GM23338 (cell line): ENCODE data around the gene RICTOR. TPM values are rescaled to one million over a fixed set of nuclear protein-coding genes. Genes with fewer than 3 reads are reported as not detected.

ENCODE experiments used
- ATAC-seq: fragments of 200-7000 bp; cut with Tn5 transposase; 3 replicates; pipeline ENCODE4 v1.9.1; 2020
- DNase-seq: peaks from one replicate; pipeline ENCODE4 v3.0.0-alpha.2; 2015; ENCODE audit warnings: low spot score
- H2AFZ ChIP-seq: fragments of 200-600 bp; sonication (generic); 2 replicates; pipeline ENCODE4 v1.8.0; 2016; ENCODE audit warnings: antibody characterized with exemption, mild to moderate bottlenecking, moderate library complexity
- H3F3A ChIP-seq: fragments of 200-600 bp; sonication (generic); replicated peaks from 2 replicates; pipeline ENCODE4 v1.8.0; 2017; ENCODE audit warnings: antibody characterized with exemption, mixed run types, low read depth
- H3K27ac ChIP-seq: fragments of 200-600 bp; sonication (generic); 2 replicates; pipeline ENCODE4 v1.6.1; 2016; ENCODE audit warnings: low read depth
- H3K27me3 ChIP-seq: fragments of 200-600 bp; sonication (generic); 2 replicates; pipeline ENCODE4 v1.8.0; 2016; ENCODE audit warnings: mild to moderate bottlenecking, mixed run types, moderate library complexity; ENCODE audit not compliant: insufficient read depth
- H3K36me3 ChIP-seq: fragments of 200-600 bp; sonication (generic); 2 replicates; pipeline ENCODE4 v1.8.0; 2016; ENCODE audit warnings: mild to moderate bottlenecking; ENCODE audit not compliant: insufficient read depth
- H3K4me1 ChIP-seq: fragments of 200-600 bp; sonication (generic); 2 replicates; pipeline ENCODE4 v1.8.0; 2016; ENCODE audit warnings: mild to moderate bottlenecking, moderate library complexity; ENCODE audit not compliant: insufficient read depth
- H3K4me2 ChIP-seq: fragments of 200-600 bp; sonication (generic); 2 replicates; pipeline ENCODE4 v1.7.1; 2017; ENCODE audit warnings: mixed run types
- H3K4me3 ChIP-seq: fragments of 200-600 bp; sonication (generic); 2 replicates; pipeline ENCODE4 v1.6.1; 2016; ENCODE audit warnings: mixed run types
- H3K79me2 ChIP-seq: fragments of 200-600 bp; sonication (generic); replicated peaks from 2 replicates; pipeline ENCODE4 v1.8.0; 2017; ENCODE audit warnings: mild to moderate bottlenecking; ENCODE audit not compliant: insufficient read depth
- H3K9me2 ChIP-seq: fragments of 200-600 bp; sonication (generic); 2 replicates; pipeline ENCODE4 v1.8.0; 2017; ENCODE audit not compliant: insufficient read depth
- H4K20me1 ChIP-seq: fragments of 200-600 bp; sonication (generic); replicated peaks from 2 replicates; pipeline ENCODE4 v1.8.0; 2017; ENCODE audit warnings: mild to moderate bottlenecking; ENCODE audit not compliant: insufficient read depth
- H3K27ac Mint-ChIP-seq: 2 replicates; pipeline ENCODE4 v1.8.0; 2020; ENCODE audit warnings: inconsistent platforms, mild to moderate bottlenecking, moderate library complexity, mixed read lengths
- H3K27me3 Mint-ChIP-seq: 3 replicates; pipeline ENCODE4 v1.8.0; 2022; ENCODE audit warnings: low read depth, mild to moderate bottlenecking, moderate library complexity, mixed read lengths, inconsistent platforms; ENCODE audit not compliant: insufficient read depth, poor library complexity
- H3K36me3 Mint-ChIP-seq: 3 replicates; pipeline ENCODE4 v1.8.0; 2021; ENCODE audit warnings: low read depth, mild to moderate bottlenecking, inconsistent platforms, moderate library complexity, mixed read lengths
- H3K4me1 Mint-ChIP-seq: 3 replicates; pipeline ENCODE4 v1.8.0; 2020; ENCODE audit warnings: mild to moderate bottlenecking, inconsistent platforms, mixed read lengths
- H3K4me3 Mint-ChIP-seq: 3 replicates; pipeline ENCODE4 v1.8.0; 2021; ENCODE audit warnings: moderate library complexity, mild to moderate bottlenecking, inconsistent platforms, mixed read lengths
- H3K9me3 Mint-ChIP-seq: 3 replicates; pipeline ENCODE4 v1.8.0; 2020; ENCODE audit warnings: moderate library complexity, mild to moderate bottlenecking, inconsistent platforms, mixed read lengths
- CREB1 ChIP-seq: fragments of 250-450 bp; sonication (Bioruptor Pico); IDR thresholded peaks from 2 replicates; pipeline ENCODE4 v1.5.0; 2020; ENCODE audit warnings: low read depth, mild to moderate bottlenecking, moderate library complexity
- EZH2 ChIP-seq: fragments of 200-600 bp; sonication (generic); IDR thresholded peaks from one replicate; pipeline ENCODE4 v1.8.0; 2017; ENCODE audit warnings: antibody characterized with exemption, mild to moderate bottlenecking, low read depth; ENCODE audit not compliant: unreplicated experiment
- EZH2phosphoT487 ChIP-seq: fragments of 200-600 bp; sonication (generic); IDR thresholded peaks from one replicate; pipeline ENCODE4 v1.8.1; 2018; ENCODE audit warnings: antibody characterized with exemption; ENCODE audit not compliant: unreplicated experiment
- JUNB ChIP-seq: IDR thresholded peaks from one replicate; pipeline ENCODE4 v1.6.1; 2016; ENCODE audit warnings: antibody characterized with exemption; ENCODE audit not compliant: unreplicated experiment
- NANOG ChIP-seq: IDR thresholded peaks from 2 replicates; pipeline ENCODE4 v1.6.1; 2016; ENCODE audit warnings: antibody characterized with exemption, borderline replicate concordance
- POLR2AphosphoS5 ChIP-seq: IDR thresholded peaks from 2 replicates; pipeline ENCODE4 v1.6.1; 2016; ENCODE audit warnings: antibody characterized with exemption, low read depth
- STAT1 ChIP-seq: IDR thresholded peaks from one replicate; pipeline ENCODE4 v1.6.1; 2016; ENCODE audit warnings: antibody characterized with exemption; ENCODE audit not compliant: unreplicated experiment
- ZNF114 ChIP-seq: fragments of 250-450 bp; sonication (Bioruptor Pico); IDR thresholded peaks from 2 replicates; pipeline ENCODE4 v1.5.0; 2020; ENCODE audit warnings: mild to moderate bottlenecking, moderate library complexity
- ZNF331 ChIP-seq: fragments of 250-450 bp; sonication (Bioruptor Pico); IDR thresholded peaks from 2 replicates; pipeline ENCODE4 v1.5.0; 2020; ENCODE audit warnings: low read depth, mild to moderate bottlenecking, moderate library complexity
- polyA plus RNA-seq: library from polyadenylated mRNA; unstranded; fragments of >200 nt; fragmentation: Nextera tagmentation; extraction: Ambion mirVana; gene quantifications from 2 replicates; pipeline ENCODE4 v1.2.1, GENCODE V29; 2016
- total RNA-seq: library from RNA; depleted of rRNA; stranded (reverse); fragments of >200 nt; shearing (Covaris generic); gene quantifications from 2 replicates; pipeline ENCODE4 v1.2.3, GENCODE V29; 2014
- TF ChIP-seq, protein P1 (sequence below): fragments of 250-450 bp; sonication (Bioruptor Pico); IDR thresholded peaks from 2 replicates; pipeline ENCODE4 v1.5.0; 2020; ENCODE audit warnings: mild to moderate bottlenecking, moderate library complexity
- TF ChIP-seq, protein P2 (sequence below): IDR thresholded peaks from one replicate; pipeline ENCODE4 v1.6.1; 2018; ENCODE audit warnings: antibody characterized with exemption; ENCODE audit not compliant: unreplicated experiment
- TF ChIP-seq, protein P3 (sequence below): IDR thresholded peaks from 2 replicates; pipeline ENCODE4 v1.6.1; 2016; ENCODE audit warnings: antibody characterized with exemption
- TF ChIP-seq, protein P4 (sequence below), 2 experiments: fragments of 200-600 bp in 1 of 2; sonication (generic) in 1 of 2; conservative IDR thresholded peaks; 2 replicates each; pipeline versions ENCODE4 v1.5.1 to v1.6.1; 2016 to 2017; ENCODE audit warnings: antibody characterized with exemption in 2 of 2, low read depth in 2 of 2, mild to moderate bottlenecking in 2 of 2, moderate library complexity in 1 of 2

The RICTOR gene
- total and polyA plus RNA-seq, 2 experiments from 2014 or later: 9.9 to 27.4 TPM

DNA sequence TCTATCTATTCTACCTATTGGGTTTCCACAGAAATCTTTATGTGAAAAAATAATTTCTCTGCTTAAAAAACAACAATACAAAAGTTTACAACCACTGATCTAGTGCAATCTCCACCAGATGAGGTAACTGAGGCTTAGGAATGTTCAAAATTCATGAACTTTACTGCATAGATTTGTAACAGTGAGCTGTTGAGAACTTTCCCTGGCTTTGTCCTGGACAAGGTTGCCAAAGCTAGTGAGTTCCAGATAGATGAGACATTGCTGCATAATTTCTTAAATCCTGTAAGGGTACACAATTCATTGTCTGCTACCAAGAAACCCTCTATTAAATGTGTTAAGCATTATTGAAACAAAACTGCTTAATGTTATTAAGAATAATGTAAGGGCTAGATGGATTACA lies 125.7 kb downstream of the RICTOR start:
- Histone ChIP-seq H3K4me2 (no peak overlapping the region), H3K9me2 (no peaks in the 10 kb centered on the region), H2AFZ (no peak overlapping the region), H3K4me3 (no peak overlapping the region), H3K27ac (no peak overlapping the region), H3F3A (no peaks in the 10 kb centered on the region), H4K20me1 (0 out of 2 replicates have a peak, but pooled peaks cover 3% of the 10 kb centered on the region), H3K4me1 (no peaks in the 10 kb centered on the region), H3K79me2 (no peaks in the 10 kb centered on the region), H3K27me3 (no peaks in the 10 kb centered on the region), H3K36me3 (peaks cover 29% of the 10 kb centered on the region; the same call in 1 of the 2 replicates)
- no peak overlapping the region for H3K27ac Mint-ChIP-seq
- ATAC-seq: no peak
- TF ChIP-seq EZH2 (no peak), STAT1 (no peak), EZH2phosphoT487 (no peak), POLR2AphosphoS5 (no peak), CREB1 (CRISPR knock-in tag) (no peak), ZNF331 (CRISPR knock-in tag) (no peak), NANOG (no peak), ZNF114 (CRISPR knock-in tag) (no peak), JUNB (no peak)
- TF ChIP-seq, protein P1, sequence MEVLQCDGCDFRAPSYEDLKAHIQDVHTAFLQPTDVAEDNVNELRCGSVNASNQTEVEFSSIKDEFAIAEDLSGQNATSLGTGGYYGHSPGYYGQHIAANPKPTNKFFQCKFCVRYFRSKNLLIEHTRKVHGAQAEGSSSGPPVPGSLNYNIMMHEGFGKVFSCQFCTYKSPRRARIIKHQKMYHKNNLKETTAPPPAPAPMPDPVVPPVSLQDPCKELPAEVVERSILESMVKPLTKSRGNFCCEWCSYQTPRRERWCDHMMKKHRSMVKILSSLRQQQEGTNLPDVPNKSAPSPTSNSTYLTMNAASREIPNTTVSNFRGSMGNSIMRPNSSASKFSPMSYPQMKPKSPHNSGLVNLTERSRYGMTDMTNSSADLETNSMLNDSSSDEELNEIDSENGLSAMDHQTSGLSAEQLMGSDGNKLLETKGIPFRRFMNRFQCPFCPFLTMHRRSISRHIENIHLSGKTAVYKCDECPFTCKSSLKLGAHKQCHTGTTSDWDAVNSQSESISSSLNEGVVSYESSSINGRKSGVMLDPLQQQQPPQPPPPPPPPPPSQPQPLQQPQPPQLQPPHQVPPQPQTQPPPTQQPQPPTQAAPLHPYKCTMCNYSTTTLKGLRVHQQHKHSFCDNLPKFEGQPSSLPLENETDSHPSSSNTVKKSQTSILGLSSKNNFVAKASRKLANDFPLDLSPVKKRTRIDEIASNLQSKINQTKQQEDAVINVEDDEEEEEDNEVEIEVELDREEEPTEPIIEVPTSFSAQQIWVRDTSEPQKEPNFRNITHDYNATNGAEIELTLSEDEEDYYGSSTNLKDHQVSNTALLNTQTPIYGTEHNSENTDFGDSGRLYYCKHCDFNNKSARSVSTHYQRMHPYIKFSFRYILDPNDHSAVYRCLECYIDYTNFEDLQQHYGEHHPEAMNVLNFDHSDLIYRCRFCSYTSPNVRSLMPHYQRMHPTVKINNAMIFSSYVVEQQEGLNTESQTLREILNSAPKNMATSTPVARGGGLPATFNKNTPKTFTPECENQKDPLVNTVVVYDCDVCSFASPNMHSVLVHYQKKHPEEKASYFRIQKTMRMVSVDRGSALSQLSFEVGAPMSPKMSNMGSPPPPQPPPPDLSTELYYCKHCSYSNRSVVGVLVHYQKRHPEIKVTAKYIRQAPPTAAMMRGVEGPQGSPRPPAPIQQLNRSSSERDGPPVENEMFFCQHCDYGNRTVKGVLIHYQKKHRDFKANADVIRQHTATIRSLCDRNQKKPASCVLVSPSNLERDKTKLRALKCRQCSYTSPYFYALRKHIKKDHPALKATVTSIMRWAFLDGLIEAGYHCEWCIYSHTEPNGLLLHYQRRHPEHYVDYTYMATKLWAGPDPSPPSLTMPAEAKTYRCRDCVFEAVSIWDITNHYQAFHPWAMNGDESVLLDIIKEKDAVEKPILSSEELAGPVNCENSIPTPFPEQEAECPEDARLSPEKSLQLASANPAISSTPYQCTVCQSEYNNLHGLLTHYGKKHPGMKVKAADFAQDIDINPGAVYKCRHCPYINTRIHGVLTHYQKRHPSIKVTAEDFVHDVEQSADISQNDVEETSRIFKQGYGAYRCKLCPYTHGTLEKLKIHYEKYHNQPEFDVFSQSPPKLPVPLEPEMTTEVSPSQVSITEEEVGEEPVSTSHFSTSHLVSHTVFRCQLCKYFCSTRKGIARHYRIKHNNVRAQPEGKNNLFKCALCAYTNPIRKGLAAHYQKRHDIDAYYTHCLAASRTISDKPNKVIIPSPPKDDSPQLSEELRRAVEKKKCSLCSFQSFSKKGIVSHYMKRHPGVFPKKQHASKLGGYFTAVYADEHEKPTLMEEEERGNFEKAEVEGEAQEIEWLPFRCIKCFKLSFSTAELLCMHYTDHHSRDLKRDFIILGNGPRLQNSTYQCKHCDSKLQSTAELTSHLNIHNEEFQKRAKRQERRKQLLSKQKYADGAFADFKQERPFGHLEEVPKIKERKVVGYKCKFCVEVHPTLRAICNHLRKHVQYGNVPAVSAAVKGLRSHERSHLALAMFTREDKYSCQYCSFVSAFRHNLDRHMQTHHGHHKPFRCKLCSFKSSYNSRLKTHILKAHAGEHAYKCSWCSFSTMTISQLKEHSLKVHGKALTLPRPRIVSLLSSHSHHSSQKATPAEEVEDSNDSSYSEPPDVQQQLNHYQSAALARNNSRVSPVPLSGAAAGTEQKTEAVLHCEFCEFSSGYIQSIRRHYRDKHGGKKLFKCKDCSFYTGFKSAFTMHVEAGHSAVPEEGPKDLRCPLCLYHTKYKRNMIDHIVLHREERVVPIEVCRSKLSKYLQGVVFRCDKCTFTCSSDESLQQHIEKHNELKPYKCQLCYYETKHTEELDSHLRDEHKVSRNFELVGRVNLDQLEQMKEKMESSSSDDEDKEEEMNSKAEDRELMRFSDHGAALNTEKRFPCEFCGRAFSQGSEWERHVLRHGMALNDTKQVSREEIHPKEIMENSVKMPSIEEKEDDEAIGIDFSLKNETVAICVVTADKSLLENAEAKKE (CRISPR knock-in tag): no peak
- TF ChIP-seq, protein P2, sequence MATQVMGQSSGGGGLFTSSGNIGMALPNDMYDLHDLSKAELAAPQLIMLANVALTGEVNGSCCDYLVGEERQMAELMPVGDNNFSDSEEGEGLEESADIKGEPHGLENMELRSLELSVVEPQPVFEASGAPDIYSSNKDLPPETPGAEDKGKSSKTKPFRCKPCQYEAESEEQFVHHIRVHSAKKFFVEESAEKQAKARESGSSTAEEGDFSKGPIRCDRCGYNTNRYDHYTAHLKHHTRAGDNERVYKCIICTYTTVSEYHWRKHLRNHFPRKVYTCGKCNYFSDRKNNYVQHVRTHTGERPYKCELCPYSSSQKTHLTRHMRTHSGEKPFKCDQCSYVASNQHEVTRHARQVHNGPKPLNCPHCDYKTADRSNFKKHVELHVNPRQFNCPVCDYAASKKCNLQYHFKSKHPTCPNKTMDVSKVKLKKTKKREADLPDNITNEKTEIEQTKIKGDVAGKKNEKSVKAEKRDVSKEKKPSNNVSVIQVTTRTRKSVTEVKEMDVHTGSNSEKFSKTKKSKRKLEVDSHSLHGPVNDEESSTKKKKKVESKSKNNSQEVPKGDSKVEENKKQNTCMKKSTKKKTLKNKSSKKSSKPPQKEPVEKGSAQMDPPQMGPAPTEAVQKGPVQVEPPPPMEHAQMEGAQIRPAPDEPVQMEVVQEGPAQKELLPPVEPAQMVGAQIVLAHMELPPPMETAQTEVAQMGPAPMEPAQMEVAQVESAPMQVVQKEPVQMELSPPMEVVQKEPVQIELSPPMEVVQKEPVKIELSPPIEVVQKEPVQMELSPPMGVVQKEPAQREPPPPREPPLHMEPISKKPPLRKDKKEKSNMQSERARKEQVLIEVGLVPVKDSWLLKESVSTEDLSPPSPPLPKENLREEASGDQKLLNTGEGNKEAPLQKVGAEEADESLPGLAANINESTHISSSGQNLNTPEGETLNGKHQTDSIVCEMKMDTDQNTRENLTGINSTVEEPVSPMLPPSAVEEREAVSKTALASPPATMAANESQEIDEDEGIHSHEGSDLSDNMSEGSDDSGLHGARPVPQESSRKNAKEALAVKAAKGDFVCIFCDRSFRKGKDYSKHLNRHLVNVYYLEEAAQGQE: no peak
- TF ChIP-seq, protein P3, sequence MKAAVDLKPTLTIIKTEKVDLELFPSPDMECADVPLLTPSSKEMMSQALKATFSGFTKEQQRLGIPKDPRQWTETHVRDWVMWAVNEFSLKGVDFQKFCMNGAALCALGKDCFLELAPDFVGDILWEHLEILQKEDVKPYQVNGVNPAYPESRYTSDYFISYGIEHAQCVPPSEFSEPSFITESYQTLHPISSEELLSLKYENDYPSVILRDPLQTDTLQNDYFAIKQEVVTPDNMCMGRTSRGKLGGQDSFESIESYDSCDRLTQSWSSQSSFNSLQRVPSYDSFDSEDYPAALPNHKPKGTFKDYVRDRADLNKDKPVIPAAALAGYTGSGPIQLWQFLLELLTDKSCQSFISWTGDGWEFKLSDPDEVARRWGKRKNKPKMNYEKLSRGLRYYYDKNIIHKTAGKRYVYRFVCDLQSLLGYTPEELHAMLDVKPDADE: no peak
- TF ChIP-seq, protein P4, sequence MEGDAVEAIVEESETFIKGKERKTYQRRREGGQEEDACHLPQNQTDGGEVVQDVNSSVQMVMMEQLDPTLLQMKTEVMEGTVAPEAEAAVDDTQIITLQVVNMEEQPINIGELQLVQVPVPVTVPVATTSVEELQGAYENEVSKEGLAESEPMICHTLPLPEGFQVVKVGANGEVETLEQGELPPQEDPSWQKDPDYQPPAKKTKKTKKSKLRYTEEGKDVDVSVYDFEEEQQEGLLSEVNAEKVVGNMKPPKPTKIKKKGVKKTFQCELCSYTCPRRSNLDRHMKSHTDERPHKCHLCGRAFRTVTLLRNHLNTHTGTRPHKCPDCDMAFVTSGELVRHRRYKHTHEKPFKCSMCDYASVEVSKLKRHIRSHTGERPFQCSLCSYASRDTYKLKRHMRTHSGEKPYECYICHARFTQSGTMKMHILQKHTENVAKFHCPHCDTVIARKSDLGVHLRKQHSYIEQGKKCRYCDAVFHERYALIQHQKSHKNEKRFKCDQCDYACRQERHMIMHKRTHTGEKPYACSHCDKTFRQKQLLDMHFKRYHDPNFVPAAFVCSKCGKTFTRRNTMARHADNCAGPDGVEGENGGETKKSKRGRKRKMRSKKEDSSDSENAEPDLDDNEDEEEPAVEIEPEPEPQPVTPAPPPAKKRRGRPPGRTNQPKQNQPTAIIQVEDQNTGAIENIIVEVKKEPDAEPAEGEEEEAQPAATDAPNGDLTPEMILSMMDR (conservative IDR thresholded peaks at IDR 0.05; ENCODE audit: low read depth in 2 of 2): no peak
- H3K4me1 Mint-ChIP-seq: no peaks in the 10 kb centered on the region
- DNase-seq: no peak
- no peaks in the 10 kb centered on the region for H3K27me3 Mint-ChIP-seq
- no peak overlapping the region for H3K4me3 Mint-ChIP-seq
- H3K9me3 Mint-ChIP-seq: no peaks in the 10 kb centered on the region
- H3K36me3 Mint-ChIP-seq: peaks cover 41% of the 10 kb centered on the region
